ENCODE data around the gene CST6. TPM values are rescaled to one million over a fixed set of nuclear protein-coding genes. Genes with fewer than 3 reads are reported as not detected.

CST6 gene
- total RNA-seq, 1 donor from 2014 or later = not detected

DNA sequence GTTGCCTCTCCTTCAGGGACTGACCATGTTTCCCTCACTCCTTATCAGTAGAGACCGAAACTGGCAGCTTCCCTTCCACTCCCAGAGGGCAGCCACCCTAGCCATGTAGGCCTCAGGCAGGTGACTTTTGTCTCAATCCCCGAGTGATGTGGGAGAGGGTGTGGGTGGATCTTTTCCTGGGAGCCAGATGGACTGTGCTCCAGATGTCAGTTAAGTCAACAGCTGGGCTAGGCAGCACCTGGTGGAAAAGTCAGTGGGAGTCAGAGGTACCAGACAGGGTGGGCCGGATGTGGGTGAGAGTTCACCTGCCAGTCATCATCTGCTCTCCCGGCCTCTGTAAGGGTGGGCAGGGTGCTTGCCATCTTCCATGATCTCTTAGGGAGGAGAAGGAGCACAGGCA, 7.6 kb upstream of the CST6 start:
- Histone ChIP-seq H3K4me3 (no peak overlapping the region), H3K4me1 (peaks cover 43% of the 10 kb centered on the region), H3K27me3 (ENCODE audit: low read depth) (no peaks in the 10 kb centered on the region), H3K36me3 (peaks cover 38% of the 10 kb centered on the region), H3K9me3 (replicated peaks) (no peaks in the 10 kb centered on the region), H3K27ac (replicated peaks) (peak overlapping the region; percentile 1)
- intact Hi-C loops (cut with micrococcal nuclease) = no loop called here
- DNase-seq = no peak
- TF ChIP-seq, protein P1, sequence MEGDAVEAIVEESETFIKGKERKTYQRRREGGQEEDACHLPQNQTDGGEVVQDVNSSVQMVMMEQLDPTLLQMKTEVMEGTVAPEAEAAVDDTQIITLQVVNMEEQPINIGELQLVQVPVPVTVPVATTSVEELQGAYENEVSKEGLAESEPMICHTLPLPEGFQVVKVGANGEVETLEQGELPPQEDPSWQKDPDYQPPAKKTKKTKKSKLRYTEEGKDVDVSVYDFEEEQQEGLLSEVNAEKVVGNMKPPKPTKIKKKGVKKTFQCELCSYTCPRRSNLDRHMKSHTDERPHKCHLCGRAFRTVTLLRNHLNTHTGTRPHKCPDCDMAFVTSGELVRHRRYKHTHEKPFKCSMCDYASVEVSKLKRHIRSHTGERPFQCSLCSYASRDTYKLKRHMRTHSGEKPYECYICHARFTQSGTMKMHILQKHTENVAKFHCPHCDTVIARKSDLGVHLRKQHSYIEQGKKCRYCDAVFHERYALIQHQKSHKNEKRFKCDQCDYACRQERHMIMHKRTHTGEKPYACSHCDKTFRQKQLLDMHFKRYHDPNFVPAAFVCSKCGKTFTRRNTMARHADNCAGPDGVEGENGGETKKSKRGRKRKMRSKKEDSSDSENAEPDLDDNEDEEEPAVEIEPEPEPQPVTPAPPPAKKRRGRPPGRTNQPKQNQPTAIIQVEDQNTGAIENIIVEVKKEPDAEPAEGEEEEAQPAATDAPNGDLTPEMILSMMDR (IDR thresholded peaks at IDR 0.05; ENCODE audit: borderline replicate concordance) = no peak

- no peak for DNase-seq
- Histone ChIP-seq H3K27me3 (ENCODE audit: low read depth) (peaks cover 1% of the 10 kb centered on the region), H3K4me3 (no peak overlapping the region), H3K27ac (replicated peaks) (no peak overlapping the region), H3K4me1 (peaks cover 23% of the 10 kb centered on the region), H3K9me3 (replicated peaks) (no peaks in the 10 kb centered on the region), H3K36me3 (peaks cover 26% of the 10 kb centered on the region)
- intact Hi-C loops (cut with micrococcal nuclease) = no loop called here
- TF ChIP-seq, protein P1 (IDR thresholded peaks at IDR 0.05; ENCODE audit: borderline replicate concordance) = no peak
Observed at GRCh38 chr11:66006134-66006890, 5.5 kb upstream of the CST6 start.

GRCh38 chr11:66006891-66007176, 5.0 kb upstream of the CST6 start:
- TF ChIP-seq, protein P1 (IDR thresholded peaks at IDR 0.05; ENCODE audit: borderline replicate concordance) = no peak
- no peak for DNase-seq
- no peak overlapping the region for H3K27ac ChIP-seq (replicated peaks)
- H3K4me1 ChIP-seq = peaks cover 20% of the 10 kb centered on the region
- intact Hi-C loops (cut with micrococcal nuclease) = no loop called here
- H3K36me3 ChIP-seq = peaks cover 26% of the 10 kb centered on the region
- no peak overlapping the region for H3K4me3 ChIP-seq
- no peaks in the 10 kb centered on the region for H3K9me3 ChIP-seq (replicated peaks)
- peaks cover 7% of the 10 kb centered on the region for H3K27me3 ChIP-seq (ENCODE audit: low read depth)

DNA sequence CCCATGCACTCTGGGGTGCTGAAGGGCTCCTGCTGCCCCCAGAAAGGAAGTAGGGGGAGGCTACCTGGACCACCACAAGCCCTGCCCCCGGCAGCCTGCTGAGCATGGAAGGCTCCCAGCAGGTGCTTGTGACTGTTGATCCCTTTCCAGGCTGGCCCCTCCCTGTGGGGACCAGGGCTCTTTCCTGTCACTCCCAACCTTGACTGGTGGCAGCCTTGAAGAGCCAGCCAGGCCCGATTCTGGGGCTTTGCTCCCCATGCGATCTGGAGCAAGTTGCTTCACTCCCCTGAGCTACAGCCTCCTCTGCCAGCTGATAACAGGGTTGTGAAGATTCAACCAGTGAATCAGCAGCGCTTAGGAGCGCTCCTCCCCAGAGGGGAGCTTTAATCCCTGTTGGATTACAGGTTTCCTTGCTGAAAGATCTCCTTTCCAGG, 4.6 kb upstream of the CST6 start:
- no peak overlapping the region for H3K27ac ChIP-seq (replicated peaks)
- TF ChIP-seq, protein P1 (IDR thresholded peaks at IDR 0.05; ENCODE audit: borderline replicate concordance) = no peak
- intact Hi-C loops (cut with micrococcal nuclease) = no loop called here
- H3K4me3 ChIP-seq = no peak overlapping the region
- no peaks in the 10 kb centered on the region for H3K9me3 ChIP-seq (replicated peaks)
- H3K27me3 ChIP-seq (ENCODE audit: low read depth) = peaks cover 10% of the 10 kb centered on the region
- no peak for DNase-seq
- H3K36me3 ChIP-seq = peaks cover 26% of the 10 kb centered on the region
- peaks cover 23% of the 10 kb centered on the region for H3K4me1 ChIP-seq

DNA sequence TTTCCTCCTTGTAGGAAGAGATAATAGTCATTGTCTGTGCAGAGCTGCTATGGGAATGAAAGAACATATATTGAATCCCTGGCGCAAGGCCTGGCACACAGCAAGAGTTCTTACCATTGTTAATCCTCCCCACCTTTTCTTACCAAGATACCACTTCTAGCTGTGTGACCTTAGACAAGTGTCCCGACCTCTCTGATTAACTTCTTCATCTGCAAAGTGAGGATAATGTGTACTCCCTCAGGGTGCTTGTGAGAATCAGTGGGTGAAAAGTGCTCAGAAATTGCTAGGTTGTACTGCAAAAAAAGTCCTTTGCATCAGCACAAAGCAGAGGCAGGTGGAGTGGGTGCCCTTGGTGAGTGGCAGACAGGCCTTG, 3.7 kb upstream of the CST6 start:
- H3K27ac ChIP-seq (replicated peaks) = no peak overlapping the region
- H3K4me3 ChIP-seq = no peak overlapping the region
- H3K9me3 ChIP-seq (replicated peaks) = no peaks in the 10 kb centered on the region
- TF ChIP-seq, protein P1 (IDR thresholded peaks at IDR 0.05; ENCODE audit: borderline replicate concordance) = no peak
- H3K4me1 ChIP-seq = peaks cover 18% of the 10 kb centered on the region
- intact Hi-C loops (cut with micrococcal nuclease) = no loop called here
- DNase-seq = no peak
- H3K36me3 ChIP-seq = peaks cover 26% of the 10 kb centered on the region
- peaks cover 19% of the 10 kb centered on the region for H3K27me3 ChIP-seq (ENCODE audit: low read depth)

Data from left ventricle myocardium inferior (tissue), 1 donor.